ENCODE results near the gene CCDC40. TPM values are rescaled to one million over a fixed set of nuclear protein-coding genes. Genes with fewer than 3 reads are reported as not detected.
A peak's percentile ranks its signal among the peaks of the same experiment; 100 is the strongest.

CCDC40 gene
- total RNA-seq, 1 donor: 3.0 TPM

DNA sequence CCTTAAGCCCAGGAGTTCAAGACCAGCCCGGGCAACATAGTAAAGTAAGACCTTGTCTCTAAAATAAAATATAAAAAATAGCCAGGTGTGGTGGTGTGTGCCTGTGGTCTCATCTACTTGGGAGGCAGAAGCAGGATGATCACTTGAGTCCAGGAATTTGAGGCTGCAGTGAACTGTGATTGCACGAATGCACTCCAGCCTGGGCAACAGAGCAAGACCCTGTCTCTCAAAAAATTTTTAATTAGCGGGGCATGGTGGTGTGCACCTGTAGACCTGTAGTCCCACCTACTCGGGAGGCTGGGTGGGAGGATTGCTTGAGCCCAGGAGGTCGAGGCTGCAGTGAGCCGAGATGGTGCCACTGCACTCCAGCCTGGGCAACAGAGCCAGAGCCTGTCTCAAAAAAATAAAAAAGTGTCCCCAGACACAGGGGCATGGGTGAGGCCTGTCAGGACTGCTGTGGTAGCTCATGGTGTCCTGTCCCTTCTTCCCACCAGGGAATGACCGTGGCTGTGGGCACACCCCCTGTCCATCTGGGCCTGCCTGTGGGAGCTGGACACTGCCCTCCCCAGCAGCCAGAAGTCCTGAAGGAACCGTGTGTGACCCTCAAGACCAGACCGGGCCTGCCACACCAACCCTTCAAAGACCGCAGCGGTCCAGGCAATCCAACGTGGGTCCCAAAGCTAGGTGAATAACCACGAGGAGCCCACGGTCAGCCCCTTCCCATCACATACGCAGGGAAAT, 34.1 kb downstream of the CCDC40 start:
- TF ChIP-seq, protein P1, sequence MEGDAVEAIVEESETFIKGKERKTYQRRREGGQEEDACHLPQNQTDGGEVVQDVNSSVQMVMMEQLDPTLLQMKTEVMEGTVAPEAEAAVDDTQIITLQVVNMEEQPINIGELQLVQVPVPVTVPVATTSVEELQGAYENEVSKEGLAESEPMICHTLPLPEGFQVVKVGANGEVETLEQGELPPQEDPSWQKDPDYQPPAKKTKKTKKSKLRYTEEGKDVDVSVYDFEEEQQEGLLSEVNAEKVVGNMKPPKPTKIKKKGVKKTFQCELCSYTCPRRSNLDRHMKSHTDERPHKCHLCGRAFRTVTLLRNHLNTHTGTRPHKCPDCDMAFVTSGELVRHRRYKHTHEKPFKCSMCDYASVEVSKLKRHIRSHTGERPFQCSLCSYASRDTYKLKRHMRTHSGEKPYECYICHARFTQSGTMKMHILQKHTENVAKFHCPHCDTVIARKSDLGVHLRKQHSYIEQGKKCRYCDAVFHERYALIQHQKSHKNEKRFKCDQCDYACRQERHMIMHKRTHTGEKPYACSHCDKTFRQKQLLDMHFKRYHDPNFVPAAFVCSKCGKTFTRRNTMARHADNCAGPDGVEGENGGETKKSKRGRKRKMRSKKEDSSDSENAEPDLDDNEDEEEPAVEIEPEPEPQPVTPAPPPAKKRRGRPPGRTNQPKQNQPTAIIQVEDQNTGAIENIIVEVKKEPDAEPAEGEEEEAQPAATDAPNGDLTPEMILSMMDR (IDR thresholded peaks at IDR 0.05; ENCODE audit: insufficient read depth, low read length): no peak
- no peak for DNase-seq (ENCODE audit: low read depth)
- peak overlapping the region; percentile 60 for H3K4me3 ChIP-seq (ENCODE audit: low read depth, low read length)

DNA sequence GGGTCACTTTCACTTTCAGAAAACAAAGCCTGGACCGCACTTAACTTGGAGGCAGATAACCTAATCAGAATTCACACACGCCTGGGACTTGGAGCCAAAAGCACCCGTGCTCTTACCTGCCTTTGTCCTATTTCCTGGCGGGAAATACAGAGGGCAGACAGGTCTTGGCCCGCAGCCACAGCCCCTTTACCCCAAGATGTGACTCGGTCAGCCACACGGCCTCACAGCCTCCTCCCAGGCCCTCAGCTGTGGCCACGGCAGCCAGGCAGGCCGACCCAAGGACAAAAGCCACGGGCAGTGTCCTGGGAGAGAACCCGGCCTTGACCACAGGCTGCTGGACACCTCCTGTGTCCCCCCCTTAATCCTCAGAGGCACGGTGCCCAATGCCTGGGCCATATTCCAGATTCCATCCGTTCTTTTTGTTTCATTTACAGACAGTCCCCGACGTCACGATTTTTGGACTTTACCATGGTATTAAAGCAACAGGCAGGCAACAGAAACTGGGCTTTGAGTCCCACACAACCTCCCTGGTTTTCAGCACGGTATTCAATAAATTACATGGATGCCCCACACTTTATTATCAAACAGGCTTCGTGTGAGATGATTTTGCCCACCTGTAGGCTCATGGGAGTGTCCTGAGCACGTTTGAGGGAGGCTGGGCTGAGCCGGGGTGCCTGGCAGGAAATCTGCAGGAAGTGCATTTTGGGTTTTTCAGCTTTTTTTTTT, 34.8 kb downstream of the CCDC40 start:
- H3K4me3 ChIP-seq (ENCODE audit: low read depth, low read length): peak overlapping the region; percentile 60
- TF ChIP-seq, protein P1 (IDR thresholded peaks at IDR 0.05; ENCODE audit: insufficient read depth, low read length): no peak
- peak; percentile 86 for DNase-seq (ENCODE audit: low read depth)

DNA sequence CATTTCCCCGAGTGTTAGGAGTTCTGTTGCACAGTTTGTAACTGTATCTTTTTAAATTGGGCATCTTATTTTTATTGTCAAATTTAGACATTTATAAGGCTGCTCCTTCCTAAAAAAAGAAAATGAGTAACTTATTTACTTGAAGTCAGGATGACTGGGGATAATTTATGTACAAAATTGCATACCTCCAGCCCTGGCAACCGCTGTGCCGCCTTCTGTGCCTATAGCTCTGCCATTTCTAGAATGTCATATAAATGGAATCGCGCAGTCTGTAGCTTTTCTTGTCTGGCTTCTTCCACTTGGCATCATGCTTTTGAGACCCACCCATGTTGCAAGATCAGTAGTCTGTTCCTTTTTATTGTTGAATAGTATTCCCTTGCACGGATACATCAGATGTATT, 36.0 kb downstream of the CCDC40 start:
- no peak overlapping the region for H3K4me3 ChIP-seq (ENCODE audit: low read depth, low read length)
- TF ChIP-seq, protein P1 (IDR thresholded peaks at IDR 0.05; ENCODE audit: insufficient read depth, low read length): no peak
- DNase-seq (ENCODE audit: low read depth): no peak

DNA sequence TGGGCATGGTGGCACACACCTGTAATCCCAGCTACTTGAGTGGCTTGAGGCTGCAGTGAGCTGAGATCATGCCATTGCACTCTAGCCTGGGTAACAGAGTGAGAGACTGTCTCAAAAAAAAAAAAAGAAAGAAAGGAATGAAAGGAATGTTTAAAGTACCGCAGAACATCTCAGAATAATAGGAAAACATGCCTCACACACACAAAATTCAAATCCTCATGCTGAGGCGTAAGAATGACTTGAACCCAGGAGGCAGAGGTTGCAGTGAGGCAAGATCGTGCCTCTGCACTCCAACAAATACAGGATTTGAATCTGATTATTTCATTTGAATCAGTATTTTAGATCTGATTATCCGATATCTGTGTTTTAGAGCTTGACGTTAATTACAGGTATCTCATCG, 43.6 kb downstream of the CCDC40 start:
- no peak overlapping the region for H3K4me3 ChIP-seq (ENCODE audit: low read depth, low read length)
- DNase-seq (ENCODE audit: low read depth): no peak
- TF ChIP-seq, protein P1 (IDR thresholded peaks at IDR 0.05; ENCODE audit: insufficient read depth, low read length): no peak

DNA sequence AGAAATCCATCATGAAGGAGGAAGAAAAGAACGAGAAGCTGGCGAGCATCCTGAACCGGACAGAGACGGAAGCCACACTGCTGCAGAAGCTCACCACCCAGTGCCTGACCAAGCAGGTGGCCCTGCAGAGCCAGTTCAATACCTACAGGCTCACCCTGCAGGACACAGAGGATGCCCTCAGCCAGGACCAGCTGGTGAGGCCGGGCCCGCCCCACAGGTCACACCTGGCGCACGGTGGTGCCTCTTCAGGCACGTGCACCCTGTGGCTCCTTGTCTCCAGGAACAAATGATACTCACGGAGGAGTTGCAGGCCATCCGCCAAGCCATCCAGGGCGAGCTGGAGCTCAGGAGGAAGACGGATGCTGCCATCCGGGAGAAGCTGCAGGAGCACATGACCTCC, 45.2 kb downstream of the CCDC40 start:
- DNase-seq (ENCODE audit: low read depth): no peak
- no peak overlapping the region for H3K4me3 ChIP-seq (ENCODE audit: low read depth, low read length)
- TF ChIP-seq, protein P1 (IDR thresholded peaks at IDR 0.05; ENCODE audit: insufficient read depth, low read length): no peak

DNA sequence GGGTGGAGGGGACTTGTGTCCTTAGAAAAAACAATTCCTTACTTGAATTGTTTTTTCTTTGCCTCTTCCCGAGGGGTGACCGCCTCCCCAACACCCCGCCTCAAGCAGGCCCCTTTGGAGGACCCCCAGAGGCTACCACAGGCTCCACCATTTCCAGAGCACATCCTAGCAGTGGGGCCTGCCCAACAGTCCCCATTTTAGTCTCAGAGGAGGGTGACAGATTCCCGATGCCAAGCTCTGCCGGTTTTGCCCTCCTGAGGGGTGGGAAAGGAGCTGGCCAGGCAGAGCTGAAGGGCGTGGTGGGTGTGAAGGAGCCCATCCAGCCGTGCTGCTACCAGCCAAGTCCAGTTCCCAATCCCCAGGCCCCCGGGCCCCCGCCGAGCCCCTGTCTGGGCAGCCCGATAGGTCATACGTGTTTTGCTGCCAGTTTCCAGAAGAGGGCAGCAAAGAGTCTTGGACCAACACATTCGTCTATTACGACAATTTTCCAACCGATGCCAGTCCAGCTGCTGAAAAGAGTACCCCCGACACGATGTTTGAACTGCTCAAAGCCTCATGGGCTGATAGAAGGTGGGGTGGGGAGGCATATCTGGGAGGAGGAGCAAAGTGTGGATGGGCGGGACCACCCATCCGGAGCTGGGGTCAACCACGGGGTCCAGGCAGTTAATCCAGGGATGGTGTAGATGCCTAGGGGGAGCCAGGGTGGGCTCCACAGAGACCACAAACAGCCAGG, 46.1 kb downstream of the CCDC40 start:
- peak overlapping the region; percentile 22 for H3K4me3 ChIP-seq (ENCODE audit: low read depth, low read length)
- DNase-seq (ENCODE audit: low read depth): peak; percentile 84
- TF ChIP-seq, protein P1 (IDR thresholded peaks at IDR 0.05; ENCODE audit: insufficient read depth, low read length): peak; percentile 74
